Right lobe of liver (tissue), 4 donors: ENCODE data around the gene LMBR1.
"Not testable (repeated sequence)": the region's sequence is repeated elsewhere in the genome, so short reads cannot be mapped to it uniquely, and the experiment has no call there.

Experiments used
- CTCF ChIP-seq, 4 donors: fragments of 200-600 bp in 3 of 4; fragments of 450-650 bp in 1 of 4; IDR thresholded peaks; one replicate each; pipeline versions ENCODE4 v1.5.1 to v1.8.0; 2016 to 2022; ENCODE audit warnings: antibody characterized with exemption in 4 of 4, mild to moderate bottlenecking in 2 of 4
- POLR2A ChIP-seq: fragments of 450-650 bp; IDR thresholded peaks from one replicate; pipeline ENCODE4 v1.6.1; 2017; ENCODE audit warnings: antibody characterized with exemption, mild to moderate bottlenecking
- donor health status: DM: no; HTN: no; CAD: no.
- donor health status: DM: no; HTN: no; CAD: no.
- donor health status: DM: no; HTN: yes; CAD: no.

- TF ChIP-seq CTCF (IDR thresholded peaks at IDR 0.05); POLR2A: not testable (repeated sequence)
Observed at GRCh38 chr7:156862022-156862421, 31.0 kb downstream of the LMBR1 start.
